GM06990 (cell line): ENCODE results near the gene ADAM12.

Source experiments
- DNase-seq: peaks from one replicate; pipeline ENCODE4 v3.0.0-alpha.2; 2011; ENCODE audit not compliant: insufficient read length; ENCODE audit errors: extremely low read depth
- H3K27me3 ChIP-seq: replicated peaks from 2 replicates; pipeline ENCODE4 v1.6.0; 2011; ENCODE audit warnings: low read length; ENCODE audit not compliant: control insufficient read depth, insufficient read depth
- H3K36me3 ChIP-seq: 2 replicates; pipeline ENCODE4 v1.5.1; 2011; ENCODE audit warnings: low read length; ENCODE audit not compliant: control insufficient read depth, insufficient read depth
- H3K4me3 ChIP-seq: replicated peaks from 2 replicates; pipeline ENCODE4 v1.5.1; 2011; ENCODE audit warnings: low read depth, mild to moderate bottlenecking, control low read depth, low read length
- CTCF ChIP-seq: IDR thresholded peaks from 2 replicates; pipeline ENCODE4 v1.5.1; 2011; ENCODE audit warnings: low read length, control low read depth, mild to moderate bottlenecking, inconsistent platforms; ENCODE audit not compliant: insufficient read depth, poor library complexity, severe bottlenecking

The ADAM12 gene

DNA sequence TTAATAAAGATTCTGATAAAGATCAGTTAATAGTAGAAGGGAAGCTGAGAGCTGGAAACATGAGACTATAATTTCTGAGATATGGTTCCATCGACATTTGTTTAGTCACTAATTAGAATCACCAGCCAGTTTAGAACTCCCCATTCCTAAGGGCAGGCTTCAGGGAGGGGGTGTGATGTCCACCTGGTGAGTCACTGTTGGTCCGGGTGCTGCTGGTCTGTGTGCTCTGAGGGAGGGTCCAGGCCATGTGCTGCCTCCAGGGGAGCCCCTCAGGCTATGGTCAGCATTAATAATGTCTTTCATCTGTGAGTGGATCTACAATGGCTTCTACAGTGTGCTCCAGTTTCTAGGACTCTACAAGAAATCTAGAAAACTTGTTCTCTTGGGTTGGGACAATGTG, 115.8 kb downstream of the ADAM12 start:
- no peaks in the 10 kb centered on the region for H3K36me3 ChIP-seq
- no peak for TF ChIP-seq CTCF
- DNase-seq, result no peak
- H3K4me3 ChIP-seq, result no peak overlapping the region
- H3K27me3 ChIP-seq, result no peaks in the 10 kb centered on the region

DNA sequence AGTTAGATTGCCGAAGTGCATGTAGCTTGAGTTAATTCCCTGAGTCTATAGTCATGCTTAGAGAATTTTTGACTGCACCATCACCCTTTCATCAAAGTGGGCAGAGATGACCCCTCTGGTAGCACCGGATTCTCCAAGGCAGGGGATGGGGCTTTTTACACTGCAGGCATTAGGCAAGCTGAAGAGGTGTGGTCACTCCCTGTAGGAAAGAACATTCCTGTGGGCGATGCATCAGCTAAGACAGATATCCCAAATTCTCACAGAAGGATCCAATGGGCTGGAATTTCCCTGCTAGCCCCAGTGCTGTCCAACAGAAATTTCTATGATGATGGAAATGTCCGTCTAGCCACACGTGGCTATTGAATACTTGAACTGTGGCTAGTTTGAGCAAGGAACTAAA, 118.2 kb downstream of the ADAM12 start:
- no peak for DNase-seq
- Histone ChIP-seq H3K36me3 (no peaks in the 10 kb centered on the region), H3K27me3 (no peaks in the 10 kb centered on the region), H3K4me3 (no peak overlapping the region)
- TF ChIP-seq CTCF, result no peak

DNA sequence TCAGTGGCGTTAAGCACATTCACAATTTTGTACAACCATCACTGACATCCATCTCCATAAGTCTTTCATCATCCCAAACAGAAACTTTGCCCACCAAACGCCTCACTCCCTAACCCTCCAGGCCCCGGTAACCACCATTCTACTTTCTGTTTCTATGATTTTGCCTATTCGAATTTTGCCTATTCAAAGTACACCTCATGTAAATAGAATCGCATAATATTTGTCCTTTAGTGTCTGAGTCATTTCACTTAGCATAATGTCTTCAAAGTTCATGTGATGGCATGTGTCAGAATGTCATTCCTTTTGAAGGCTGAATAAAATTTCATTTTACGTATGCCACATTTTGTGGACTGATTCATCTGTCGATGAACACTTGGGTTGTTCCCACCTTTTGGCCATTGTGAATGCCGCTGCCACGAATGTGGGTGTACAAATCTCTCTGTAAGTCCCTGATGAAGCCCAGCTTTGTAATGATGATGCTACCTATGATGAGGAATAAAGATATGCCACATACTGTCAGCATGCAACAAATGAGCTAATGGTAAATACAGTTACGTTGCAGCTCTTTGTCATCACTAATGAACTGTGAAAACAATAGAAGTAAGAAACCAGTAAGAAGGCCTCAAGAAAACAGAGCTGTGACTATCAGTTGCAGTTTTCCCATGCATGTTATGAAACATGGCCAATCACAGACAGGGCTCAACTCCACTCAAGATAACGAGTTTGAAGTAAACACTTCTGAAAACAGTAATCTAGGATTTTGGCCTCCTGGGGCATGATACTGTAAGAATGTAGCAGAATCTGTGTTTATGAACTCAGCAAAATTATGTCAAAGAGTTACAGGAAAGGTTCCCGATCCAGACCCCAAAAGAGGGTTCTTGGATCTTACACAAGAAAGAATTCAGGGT, 120.0 kb downstream of the ADAM12 start:
- no peaks in the 10 kb centered on the region for H3K27me3 ChIP-seq
- DNase-seq, result no peak
- no peak overlapping the region for H3K4me3 ChIP-seq
- TF ChIP-seq CTCF, result no peak
- H3K36me3 ChIP-seq, result no peaks in the 10 kb centered on the region

- no peak for DNase-seq
- no peak for TF ChIP-seq CTCF
- Histone ChIP-seq H3K27me3 (no peaks in the 10 kb centered on the region), H3K4me3 (no peak overlapping the region), H3K36me3 (no peaks in the 10 kb centered on the region)
Measured at GRCh38 chr10:126264102-126265018, 123.9 kb downstream of the ADAM12 start.

- H3K4me3 ChIP-seq, result no peak overlapping the region
Measured at GRCh38 chr10:126263006-126263676, 125.1 kb downstream of the ADAM12 start.

More at GRCh38 chr10:126263006-126263676, 125.1 kb downstream of the ADAM12 start:
- no peak for TF ChIP-seq CTCF
- Histone ChIP-seq H3K36me3 (no peaks in the 10 kb centered on the region), H3K27me3 (no peaks in the 10 kb centered on the region)
- no peak for DNase-seq
